ENCODE data around the gene EP400. TPM values are rescaled to one million over a fixed set of nuclear protein-coding genes. Genes with fewer than 3 reads are reported as not detected.
A peak's percentile ranks its signal among the peaks of the same experiment; 100 is the strongest.

Gene EP400
- total and polyA plus RNA-seq, 2 of the 13 experiments (the other 11 are each of a cell fraction or from before 2014, with no cell fraction given): 4.9 to 5.0 TPM

DNA sequence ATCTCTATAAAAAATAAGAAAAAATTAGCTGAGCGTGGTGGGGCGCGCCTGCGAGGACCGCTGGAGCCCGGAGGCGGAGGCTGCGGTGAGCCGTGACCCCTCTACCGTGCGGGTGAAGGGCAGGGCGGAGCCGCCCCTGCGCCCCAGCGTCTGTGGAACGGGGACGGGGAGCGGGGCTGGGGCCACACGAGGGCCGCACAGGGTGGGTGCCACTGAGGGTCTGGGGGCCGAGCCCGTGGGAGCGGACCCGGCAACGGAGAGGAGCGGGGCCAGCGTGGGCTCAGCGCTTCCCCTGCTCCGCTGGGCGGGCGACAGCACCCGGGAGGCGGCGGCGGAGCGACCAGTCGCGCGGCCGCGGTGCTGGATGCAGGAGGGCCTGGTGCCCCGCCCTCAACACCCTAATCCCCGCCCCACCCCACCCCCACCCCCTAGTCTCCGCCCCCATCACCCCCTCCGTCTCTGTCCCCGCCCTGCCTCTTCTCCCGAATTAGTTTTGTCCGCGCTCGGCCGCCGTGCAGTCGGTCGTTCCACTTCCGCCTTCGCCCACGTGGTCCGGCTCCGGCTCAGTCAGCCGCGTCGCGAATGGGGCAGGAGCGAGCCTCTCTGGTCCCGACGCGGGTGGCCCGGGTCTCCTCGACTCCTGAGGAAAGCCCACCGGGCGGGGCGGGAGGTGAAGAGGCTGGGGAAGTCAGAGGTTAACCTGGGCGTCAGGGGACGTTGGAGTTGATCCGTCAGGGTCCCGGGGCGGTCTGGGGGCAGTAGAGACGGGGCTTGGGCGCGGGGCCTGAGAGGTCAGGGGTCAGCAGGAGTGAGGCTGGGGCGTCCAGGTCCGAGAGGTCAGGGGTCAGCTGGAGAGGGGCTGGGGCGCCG, 20.8 kb upstream of the EP400 start, which contains the start of gene PUS1 (continued):
- TF ChIP-seq ZNF607 (CRISPR knock-in tag; IDR thresholded peaks at IDR 0.05; ENCODE audit: borderline replicate concordance) (0 out of 2 replicates have a peak, but pooled peaks have one; percentile 29), ZNF776 (CRISPR knock-in tag; IDR thresholded peaks at IDR 0.05) (peak; percentile 71; the same call in 1 of the 2 replicates), TOPORS (CRISPR knock-in tag; IDR thresholded peaks at IDR 0.05) (no peak), ZNF720 (CRISPR knock-in tag; IDR thresholded peaks at IDR 0.05) (peak; percentile 14; the same call in 1 of the 2 replicates), SYNCRIP (IDR thresholded peaks at IDR 0.05; ENCODE audit: insufficient read depth, low read depth, low read length) (no peak), TBP (CRISPR knock-in tag; IDR thresholded peaks at IDR 0.05) (0 out of 2 replicates have a peak, but pooled peaks have one; percentile 23), IRF2 (CRISPR knock-in tag; IDR thresholded peaks at IDR 0.05) (peak; percentile 79), HNRNPK (IDR thresholded peaks at IDR 0.05; ENCODE audit: low read depth, low read length, poor library complexity, severe bottlenecking) (peak; percentile 100), ZNF530 (CRISPR knock-in tag; IDR thresholded peaks at IDR 0.05; ENCODE audit: low read depth) (no peak), PCBP2 (optimal IDR thresholded peaks at IDR 0.05; ENCODE audit: low read depth, low read length, poor library complexity, severe bottlenecking) (no peak), ZNF274 (CRISPR knock-in tag; IDR thresholded peaks at IDR 0.05) (peak; percentile 35; the same call in 1 of the 2 replicates), CBX2 (IDR thresholded peaks at IDR 0.05; ENCODE audit: low read depth, low read length) (no peak), CBX2 (CRISPR knock-in tag; IDR thresholded peaks at IDR 0.05; ENCODE audit: low read depth) (no peak), ARNTL (CRISPR knock-in tag; IDR thresholded peaks at IDR 0.05) (peak; percentile 42; the same call in 1 of the 2 replicates), GPN1 (CRISPR knock-in tag; IDR thresholded peaks at IDR 0.05; ENCODE audit: borderline replicate concordance) (no peak), ZKSCAN8 (CRISPR knock-in tag; IDR thresholded peaks at IDR 0.05; ENCODE audit: borderline replicate concordance) (no peak), ZNF598 (CRISPR knock-in tag; IDR thresholded peaks at IDR 0.05; ENCODE audit: borderline replicate concordance) (no peak), ZNF619 (CRISPR knock-in tag; IDR thresholded peaks at IDR 0.05) (no peak), ZNF713 (CRISPR knock-in tag; IDR thresholded peaks at IDR 0.05) (no peak), SMARCC2 (IDR thresholded peaks at IDR 0.05) (no peak), EZH2 (conservative IDR thresholded peaks at IDR 0.05; ENCODE audit: low read depth, low read length) (no peak)
- TF ChIP-seq, protein P1, sequence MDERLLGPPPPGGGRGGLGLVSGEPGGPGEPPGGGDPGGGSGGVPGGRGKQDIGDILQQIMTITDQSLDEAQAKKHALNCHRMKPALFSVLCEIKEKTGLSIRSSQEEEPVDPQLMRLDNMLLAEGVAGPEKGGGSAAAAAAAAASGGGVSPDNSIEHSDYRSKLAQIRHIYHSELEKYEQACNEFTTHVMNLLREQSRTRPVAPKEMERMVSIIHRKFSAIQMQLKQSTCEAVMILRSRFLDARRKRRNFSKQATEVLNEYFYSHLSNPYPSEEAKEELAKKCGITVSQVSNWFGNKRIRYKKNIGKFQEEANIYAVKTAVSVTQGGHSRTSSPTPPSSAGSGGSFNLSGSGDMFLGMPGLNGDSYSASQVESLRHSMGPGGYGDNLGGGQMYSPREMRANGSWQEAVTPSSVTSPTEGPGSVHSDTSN (CRISPR knock-in tag; IDR thresholded peaks at IDR 0.05): no peak
- TF ChIP-seq, protein P2, sequence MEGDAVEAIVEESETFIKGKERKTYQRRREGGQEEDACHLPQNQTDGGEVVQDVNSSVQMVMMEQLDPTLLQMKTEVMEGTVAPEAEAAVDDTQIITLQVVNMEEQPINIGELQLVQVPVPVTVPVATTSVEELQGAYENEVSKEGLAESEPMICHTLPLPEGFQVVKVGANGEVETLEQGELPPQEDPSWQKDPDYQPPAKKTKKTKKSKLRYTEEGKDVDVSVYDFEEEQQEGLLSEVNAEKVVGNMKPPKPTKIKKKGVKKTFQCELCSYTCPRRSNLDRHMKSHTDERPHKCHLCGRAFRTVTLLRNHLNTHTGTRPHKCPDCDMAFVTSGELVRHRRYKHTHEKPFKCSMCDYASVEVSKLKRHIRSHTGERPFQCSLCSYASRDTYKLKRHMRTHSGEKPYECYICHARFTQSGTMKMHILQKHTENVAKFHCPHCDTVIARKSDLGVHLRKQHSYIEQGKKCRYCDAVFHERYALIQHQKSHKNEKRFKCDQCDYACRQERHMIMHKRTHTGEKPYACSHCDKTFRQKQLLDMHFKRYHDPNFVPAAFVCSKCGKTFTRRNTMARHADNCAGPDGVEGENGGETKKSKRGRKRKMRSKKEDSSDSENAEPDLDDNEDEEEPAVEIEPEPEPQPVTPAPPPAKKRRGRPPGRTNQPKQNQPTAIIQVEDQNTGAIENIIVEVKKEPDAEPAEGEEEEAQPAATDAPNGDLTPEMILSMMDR (CRISPR knock-in tag; IDR thresholded peaks at IDR 0.05): no peak
- TF ChIP-seq, protein P3, sequence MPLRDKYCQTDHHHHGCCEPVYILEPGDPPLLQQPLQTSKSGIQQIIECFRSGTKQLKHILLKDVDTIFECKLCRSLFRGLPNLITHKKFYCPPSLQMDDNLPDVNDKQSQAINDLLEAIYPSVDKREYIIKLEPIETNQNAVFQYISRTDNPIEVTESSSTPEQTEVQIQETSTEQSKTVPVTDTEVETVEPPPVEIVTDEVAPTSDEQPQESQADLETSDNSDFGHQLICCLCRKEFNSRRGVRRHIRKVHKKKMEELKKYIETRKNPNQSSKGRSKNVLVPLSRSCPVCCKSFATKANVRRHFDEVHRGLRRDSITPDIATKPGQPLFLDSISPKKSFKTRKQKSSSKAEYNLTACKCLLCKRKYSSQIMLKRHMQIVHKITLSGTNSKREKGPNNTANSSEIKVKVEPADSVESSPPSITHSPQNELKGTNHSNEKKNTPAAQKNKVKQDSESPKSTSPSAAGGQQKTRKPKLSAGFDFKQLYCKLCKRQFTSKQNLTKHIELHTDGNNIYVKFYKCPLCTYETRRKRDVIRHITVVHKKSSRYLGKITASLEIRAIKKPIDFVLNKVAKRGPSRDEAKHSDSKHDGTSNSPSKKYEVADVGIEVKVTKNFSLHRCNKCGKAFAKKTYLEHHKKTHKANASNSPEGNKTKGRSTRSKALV (CRISPR knock-in tag; IDR thresholded peaks at IDR 0.05): 0 out of 2 replicates have a peak, but pooled peaks have one; percentile 35
- TF ChIP-seq, protein P4, sequence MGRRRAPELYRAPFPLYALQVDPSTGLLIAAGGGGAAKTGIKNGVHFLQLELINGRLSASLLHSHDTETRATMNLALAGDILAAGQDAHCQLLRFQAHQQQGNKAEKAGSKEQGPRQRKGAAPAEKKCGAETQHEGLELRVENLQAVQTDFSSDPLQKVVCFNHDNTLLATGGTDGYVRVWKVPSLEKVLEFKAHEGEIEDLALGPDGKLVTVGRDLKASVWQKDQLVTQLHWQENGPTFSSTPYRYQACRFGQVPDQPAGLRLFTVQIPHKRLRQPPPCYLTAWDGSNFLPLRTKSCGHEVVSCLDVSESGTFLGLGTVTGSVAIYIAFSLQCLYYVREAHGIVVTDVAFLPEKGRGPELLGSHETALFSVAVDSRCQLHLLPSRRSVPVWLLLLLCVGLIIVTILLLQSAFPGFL (CRISPR knock-in tag; IDR thresholded peaks at IDR 0.05): peak; percentile 84; the same call in 1 of the 2 replicates
